ENCODE results near the gene CDC42BPB.

The CDC42BPB gene

GRCh38 chr14:102996941-102997340 is 60.4 kb downstream of the CDC42BPB start:
- H3K4me2 ChIP-seq (ENCODE audit: low read depth, low read length, poor library complexity, severe bottlenecking), result no peak overlapping the region
- no peak overlapping the region for H3K27ac ChIP-seq (ENCODE audit: low read depth, low read length)
- no peaks in the 10 kb centered on the region for H3F3A ChIP-seq (ENCODE audit: insufficient read depth)
- H3K27me3 ChIP-seq (ENCODE audit: low read length), result no peaks in the 10 kb centered on the region
- no peaks in the 10 kb centered on the region for H3K9me3 ChIP-seq (ENCODE audit: insufficient read depth, low read length)
- no peak overlapping the region for H2AFZ ChIP-seq (ENCODE audit: low read depth, low read length, severe bottlenecking)
- H3K79me2 ChIP-seq (ENCODE audit: insufficient read depth, low read length), result no peaks in the 10 kb centered on the region
- H3K9me2 ChIP-seq (replicated peaks; ENCODE audit: insufficient read depth, low read length), result no peaks in the 10 kb centered on the region
- TF ChIP-seq EZH2phosphoT487 (conservative IDR thresholded peaks at IDR 0.05; ENCODE audit: low read length) (no peak), CTCF (IDR thresholded peaks at IDR 0.05; ENCODE audit: insufficient read depth, low read length, poor library complexity, severe bottlenecking) (no peak)
- no peaks in the 10 kb centered on the region for H3K36me3 ChIP-seq (ENCODE audit: low read length)
- H4K20me1 ChIP-seq (ENCODE audit: low read depth, low read length), result no peaks in the 10 kb centered on the region
- H3K9ac ChIP-seq (ENCODE audit: low read length), result no peak overlapping the region
- H3K4me3 ChIP-seq (ENCODE audit: insufficient read depth, low read length, poor library complexity, severe bottlenecking), result no peak overlapping the region

DNA sequence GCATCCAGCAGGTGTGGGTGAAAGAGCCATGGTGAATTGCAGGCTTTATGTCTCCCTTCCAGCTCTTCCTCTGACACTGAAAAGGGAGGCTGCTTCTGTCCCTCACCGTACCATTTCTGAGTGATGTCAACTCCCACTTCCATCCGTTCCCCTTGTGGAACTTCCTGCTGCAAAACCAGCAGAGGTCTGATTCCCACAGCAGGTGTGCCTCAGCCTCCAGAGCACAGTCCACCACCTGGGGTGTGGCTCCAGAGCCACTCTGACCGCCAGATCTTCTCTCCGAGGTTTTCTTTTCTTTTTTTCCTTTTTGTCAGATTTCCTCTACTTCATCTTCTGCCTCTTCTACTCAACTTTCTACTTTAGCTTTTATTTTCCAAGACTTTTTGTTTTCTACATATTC is 62.7 kb downstream of the CDC42BPB start:
- Histone ChIP-seq H3K4me3 (ENCODE audit: insufficient read depth, low read length, poor library complexity, severe bottlenecking) (no peak overlapping the region), H3K36me3 (ENCODE audit: low read length) (no peaks in the 10 kb centered on the region), H3K27ac (ENCODE audit: low read depth, low read length) (no peak overlapping the region), H2AFZ (ENCODE audit: low read depth, low read length, severe bottlenecking) (no peak overlapping the region), H4K20me1 (ENCODE audit: low read depth, low read length) (no peaks in the 10 kb centered on the region), H3F3A (ENCODE audit: insufficient read depth) (no peaks in the 10 kb centered on the region), H3K9ac (ENCODE audit: low read length) (no peak overlapping the region), H3K4me2 (ENCODE audit: low read depth, low read length, poor library complexity, severe bottlenecking) (no peak overlapping the region), H3K27me3 (ENCODE audit: low read length) (no peaks in the 10 kb centered on the region), H3K9me2 (replicated peaks; ENCODE audit: insufficient read depth, low read length) (no peaks in the 10 kb centered on the region), H3K79me2 (ENCODE audit: insufficient read depth, low read length) (no peaks in the 10 kb centered on the region), H3K9me3 (ENCODE audit: insufficient read depth, low read length) (no peaks in the 10 kb centered on the region)
- no peak for TF ChIP-seq CTCF (IDR thresholded peaks at IDR 0.05; ENCODE audit: insufficient read depth, low read length, poor library complexity, severe bottlenecking)
- no peak for TF ChIP-seq EZH2phosphoT487 (conservative IDR thresholded peaks at IDR 0.05; ENCODE audit: low read length)

- Histone ChIP-seq H3K27me3 (ENCODE audit: low read length) (no peaks in the 10 kb centered on the region), H3K9ac (ENCODE audit: low read length) (no peak overlapping the region), H3K36me3 (ENCODE audit: low read length) (no peaks in the 10 kb centered on the region), H3K9me3 (ENCODE audit: insufficient read depth, low read length) (no peaks in the 10 kb centered on the region), H3K79me2 (ENCODE audit: insufficient read depth, low read length) (no peaks in the 10 kb centered on the region), H2AFZ (ENCODE audit: low read depth, low read length, severe bottlenecking) (no peak overlapping the region), H3K27ac (ENCODE audit: low read depth, low read length) (no peak overlapping the region), H3F3A (ENCODE audit: insufficient read depth) (no peaks in the 10 kb centered on the region), H3K9me2 (replicated peaks; ENCODE audit: insufficient read depth, low read length) (no peaks in the 10 kb centered on the region), H4K20me1 (ENCODE audit: low read depth, low read length) (no peaks in the 10 kb centered on the region), H3K4me2 (ENCODE audit: low read depth, low read length, poor library complexity, severe bottlenecking) (no peak overlapping the region), H3K4me3 (ENCODE audit: insufficient read depth, low read length, poor library complexity, severe bottlenecking) (no peak overlapping the region)
- no peak for TF ChIP-seq EZH2phosphoT487 (conservative IDR thresholded peaks at IDR 0.05; ENCODE audit: low read length)
- no peak for TF ChIP-seq CTCF (IDR thresholded peaks at IDR 0.05; ENCODE audit: insufficient read depth, low read length, poor library complexity, severe bottlenecking)
These were observed 63.8 kb downstream of the CDC42BPB start for GRCh38 chr14:102993523-102993922.

Data from SU-DHL-6 (cell line).